ENCODE measurements around the gene OPCML.

- no peak for TF ChIP-seq CTCF (IDR thresholded peaks at IDR 0.05; ENCODE audit: low read depth, low read length, poor library complexity, severe bottlenecking)
- TF ChIP-seq EZH2phosphoT487 (IDR thresholded peaks at IDR 0.05; ENCODE audit: borderline replicate concordance, low read length), result no peak
Observed at GRCh38 chr11:132742929-132743328, 789.4 kb downstream of the OPCML start.

Measured in DOHH2 (cell line).